ENCODE results near the gene RTN4RL2. TPM values are rescaled to one million over a fixed set of nuclear protein-coding genes. Genes with fewer than 3 reads are reported as not detected.

RTN4RL2 gene
- total RNA-seq, 1 experiment from 2014 or later: 3.6 TPM

- Mint-ChIP-seq H3K27me3 (ENCODE audit: unreplicated experiment) (peaks cover 32% of the 10 kb centered on the region), H3K9me3 (ENCODE audit: low read depth, unreplicated experiment) (no peaks in the 10 kb centered on the region), H3K27ac (ENCODE audit: unreplicated experiment) (no peak overlapping the region), H3K4me1 (ENCODE audit: low read depth, unreplicated experiment) (peaks cover 15% of the 10 kb centered on the region), H3K36me3 (ENCODE audit: insufficient read depth, unreplicated experiment) (peaks cover 17% of the 10 kb centered on the region), H3K4me3 (ENCODE audit: low read depth, unreplicated experiment) (no peak overlapping the region)
- no TSS peak for BruUV-seq (replicated peaks)
- TF ChIP-seq CTCF (IDR thresholded peaks at IDR 0.05; ENCODE audit: unreplicated experiment): no peak
- DNase-seq: no peak
- intact Hi-C loops (cut with micrococcal nuclease; ENCODE audit: unreplicated experiment): no loop called here
- CTCF ChIA-PET: no interaction called here
Measured at GRCh38 chr11:57475191-57475590, 14.9 kb downstream of the RTN4RL2 start.

GRCh38 chr11:57475671-57476046 is 15.3 kb downstream of the RTN4RL2 start:
- Mint-ChIP-seq H3K27me3 (ENCODE audit: unreplicated experiment) (peaks cover 32% of the 10 kb centered on the region), H3K4me3 (ENCODE audit: low read depth, unreplicated experiment) (peak overlapping the region; percentile 75), H3K9me3 (ENCODE audit: low read depth, unreplicated experiment) (no peaks in the 10 kb centered on the region), H3K27ac (ENCODE audit: unreplicated experiment) (no peak overlapping the region), H3K4me1 (ENCODE audit: low read depth, unreplicated experiment) (peaks cover 18% of the 10 kb centered on the region), H3K36me3 (ENCODE audit: insufficient read depth, unreplicated experiment) (peaks cover 17% of the 10 kb centered on the region)
- intact Hi-C loops (cut with micrococcal nuclease; ENCODE audit: unreplicated experiment): no loop called here
- no peak for TF ChIP-seq CTCF (IDR thresholded peaks at IDR 0.05; ENCODE audit: unreplicated experiment)
- DNase-seq: no peak
- CTCF ChIA-PET: interaction anchor here (1.5 kb wide), 1 partner anchor 17 kb away, joined by 9 read pairs; no protein-coding TSS in a partner anchor
- BruUV-seq (replicated peaks): no TSS peak

- H3K27ac Mint-ChIP-seq (ENCODE audit: unreplicated experiment): peak overlapping the region; percentile 31
- peak overlapping the region; percentile 75 for H3K4me3 Mint-ChIP-seq (ENCODE audit: low read depth, unreplicated experiment)
- intact Hi-C loops (cut with micrococcal nuclease; ENCODE audit: unreplicated experiment): no loop called here
- peaks cover 17% of the 10 kb centered on the region for H3K36me3 Mint-ChIP-seq (ENCODE audit: insufficient read depth, unreplicated experiment)
- no peak for DNase-seq
- CTCF ChIA-PET: interaction anchor here (1.2 to 2.6 kb wide), 4 partner anchors 17 to 130 kb away, joined by 3 to 11 read pairs (median 8); no protein-coding TSS in a partner anchor
- peaks cover 18% of the 10 kb centered on the region for H3K4me1 Mint-ChIP-seq (ENCODE audit: low read depth, unreplicated experiment)
- TF ChIP-seq CTCF (IDR thresholded peaks at IDR 0.05; ENCODE audit: unreplicated experiment): no peak
- H3K27me3 Mint-ChIP-seq (ENCODE audit: unreplicated experiment): peaks cover 32% of the 10 kb centered on the region
- no TSS peak for BruUV-seq (replicated peaks)
- H3K9me3 Mint-ChIP-seq (ENCODE audit: low read depth, unreplicated experiment): no peaks in the 10 kb centered on the region
Measured at GRCh38 chr11:57476047-57476756, 15.9 kb downstream of the RTN4RL2 start.

GRCh38 chr11:57476757-57477506 is 16.6 kb downstream of the RTN4RL2 start:
- Mint-ChIP-seq H3K4me3 (ENCODE audit: low read depth, unreplicated experiment) (peak overlapping the region; percentile 75), H3K27ac (ENCODE audit: unreplicated experiment) (peak overlapping the region; percentile 31), H3K4me1 (ENCODE audit: low read depth, unreplicated experiment) (peaks cover 18% of the 10 kb centered on the region), H3K9me3 (ENCODE audit: low read depth, unreplicated experiment) (no peaks in the 10 kb centered on the region), H3K27me3 (ENCODE audit: unreplicated experiment) (peaks cover 32% of the 10 kb centered on the region), H3K36me3 (ENCODE audit: insufficient read depth, unreplicated experiment) (peaks cover 17% of the 10 kb centered on the region)
- BruUV-seq (replicated peaks): no TSS peak
- peak; percentile 67 for TF ChIP-seq CTCF (IDR thresholded peaks at IDR 0.05; ENCODE audit: unreplicated experiment)
- DNase-seq: peak; percentile 66
- intact Hi-C loops (cut with micrococcal nuclease; ENCODE audit: unreplicated experiment): no loop called here
- CTCF ChIA-PET: interaction anchor here (1.2 to 2.6 kb wide), 4 partner anchors 16 to 131 kb away, joined by 3 to 11 read pairs (median 8); no protein-coding TSS in a partner anchor
